Measurements from ENCODE around the gene STK39. TPM values are rescaled to one million over a fixed set of nuclear protein-coding genes. Genes with fewer than 3 reads are reported as not detected.

The STK39 gene
- polyA plus RNA-seq, 1 donor from 2014 or later: 9.5 TPM

DNA sequence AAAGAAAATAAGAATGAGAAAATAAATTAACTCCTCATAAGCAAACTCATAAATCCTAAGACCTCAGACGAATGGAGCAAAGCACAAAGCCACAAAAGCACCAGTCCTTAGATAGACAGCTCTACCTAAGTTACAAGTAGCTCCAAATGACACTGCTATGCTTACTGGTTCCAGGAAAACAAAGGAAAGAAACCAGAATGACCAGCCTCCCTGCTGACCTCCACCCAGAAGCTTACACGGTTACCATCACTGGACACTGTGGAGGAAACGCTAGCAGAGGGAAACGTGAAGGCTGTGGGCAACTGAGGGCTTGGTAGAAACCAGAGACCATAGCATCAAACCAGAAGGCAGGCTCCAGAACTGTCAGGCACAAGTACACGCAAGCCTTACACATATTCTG lies 67.8 kb downstream of the STK39 start:
- Histone ChIP-seq H3K27ac (ENCODE audit: low read length) (no peak overlapping the region), H3K27me3 (ENCODE audit: insufficient read depth, low read depth, low read length) (no peaks in the 10 kb centered on the region), H3K9me2 (ENCODE audit: insufficient read depth, low read length) (no peaks in the 10 kb centered on the region), H3F3A (ENCODE audit: insufficient read depth, low read length, poor library complexity, severe bottlenecking) (no peaks in the 10 kb centered on the region), H3K9me3 (ENCODE audit: low read length) (no peaks in the 10 kb centered on the region), H3K4me2 (ENCODE audit: low read length) (no peak overlapping the region), H3K36me3 (ENCODE audit: insufficient read depth, low read length) (no peaks in the 10 kb centered on the region), H3K4me3 (ENCODE audit: low read length) (no peak overlapping the region), H3K79me2 (replicated peaks; ENCODE audit: insufficient read depth, low read length) (peaks cover 9% of the 10 kb centered on the region), H2AFZ (ENCODE audit: low read depth, low read length) (no peak overlapping the region), H3K9ac (ENCODE audit: low read length) (no peak overlapping the region), H4K20me1 (ENCODE audit: insufficient read depth) (no peaks in the 10 kb centered on the region)
- no peak for TF ChIP-seq POLR2AphosphoS5 (IDR thresholded peaks at IDR 0.05)
- no peak for TF ChIP-seq EZH2 (IDR thresholded peaks at IDR 0.05; ENCODE audit: borderline replicate concordance, insufficient read depth, low read length, poor library complexity, severe bottlenecking)
- no peak for TF ChIP-seq EP300 (conservative IDR thresholded peaks at IDR 0.05; ENCODE audit: poor library complexity, severe bottlenecking)
- TF ChIP-seq, protein P1, sequence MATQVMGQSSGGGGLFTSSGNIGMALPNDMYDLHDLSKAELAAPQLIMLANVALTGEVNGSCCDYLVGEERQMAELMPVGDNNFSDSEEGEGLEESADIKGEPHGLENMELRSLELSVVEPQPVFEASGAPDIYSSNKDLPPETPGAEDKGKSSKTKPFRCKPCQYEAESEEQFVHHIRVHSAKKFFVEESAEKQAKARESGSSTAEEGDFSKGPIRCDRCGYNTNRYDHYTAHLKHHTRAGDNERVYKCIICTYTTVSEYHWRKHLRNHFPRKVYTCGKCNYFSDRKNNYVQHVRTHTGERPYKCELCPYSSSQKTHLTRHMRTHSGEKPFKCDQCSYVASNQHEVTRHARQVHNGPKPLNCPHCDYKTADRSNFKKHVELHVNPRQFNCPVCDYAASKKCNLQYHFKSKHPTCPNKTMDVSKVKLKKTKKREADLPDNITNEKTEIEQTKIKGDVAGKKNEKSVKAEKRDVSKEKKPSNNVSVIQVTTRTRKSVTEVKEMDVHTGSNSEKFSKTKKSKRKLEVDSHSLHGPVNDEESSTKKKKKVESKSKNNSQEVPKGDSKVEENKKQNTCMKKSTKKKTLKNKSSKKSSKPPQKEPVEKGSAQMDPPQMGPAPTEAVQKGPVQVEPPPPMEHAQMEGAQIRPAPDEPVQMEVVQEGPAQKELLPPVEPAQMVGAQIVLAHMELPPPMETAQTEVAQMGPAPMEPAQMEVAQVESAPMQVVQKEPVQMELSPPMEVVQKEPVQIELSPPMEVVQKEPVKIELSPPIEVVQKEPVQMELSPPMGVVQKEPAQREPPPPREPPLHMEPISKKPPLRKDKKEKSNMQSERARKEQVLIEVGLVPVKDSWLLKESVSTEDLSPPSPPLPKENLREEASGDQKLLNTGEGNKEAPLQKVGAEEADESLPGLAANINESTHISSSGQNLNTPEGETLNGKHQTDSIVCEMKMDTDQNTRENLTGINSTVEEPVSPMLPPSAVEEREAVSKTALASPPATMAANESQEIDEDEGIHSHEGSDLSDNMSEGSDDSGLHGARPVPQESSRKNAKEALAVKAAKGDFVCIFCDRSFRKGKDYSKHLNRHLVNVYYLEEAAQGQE (IDR thresholded peaks at IDR 0.05; ENCODE audit: borderline replicate concordance): no peak
- TF ChIP-seq, protein P2, sequence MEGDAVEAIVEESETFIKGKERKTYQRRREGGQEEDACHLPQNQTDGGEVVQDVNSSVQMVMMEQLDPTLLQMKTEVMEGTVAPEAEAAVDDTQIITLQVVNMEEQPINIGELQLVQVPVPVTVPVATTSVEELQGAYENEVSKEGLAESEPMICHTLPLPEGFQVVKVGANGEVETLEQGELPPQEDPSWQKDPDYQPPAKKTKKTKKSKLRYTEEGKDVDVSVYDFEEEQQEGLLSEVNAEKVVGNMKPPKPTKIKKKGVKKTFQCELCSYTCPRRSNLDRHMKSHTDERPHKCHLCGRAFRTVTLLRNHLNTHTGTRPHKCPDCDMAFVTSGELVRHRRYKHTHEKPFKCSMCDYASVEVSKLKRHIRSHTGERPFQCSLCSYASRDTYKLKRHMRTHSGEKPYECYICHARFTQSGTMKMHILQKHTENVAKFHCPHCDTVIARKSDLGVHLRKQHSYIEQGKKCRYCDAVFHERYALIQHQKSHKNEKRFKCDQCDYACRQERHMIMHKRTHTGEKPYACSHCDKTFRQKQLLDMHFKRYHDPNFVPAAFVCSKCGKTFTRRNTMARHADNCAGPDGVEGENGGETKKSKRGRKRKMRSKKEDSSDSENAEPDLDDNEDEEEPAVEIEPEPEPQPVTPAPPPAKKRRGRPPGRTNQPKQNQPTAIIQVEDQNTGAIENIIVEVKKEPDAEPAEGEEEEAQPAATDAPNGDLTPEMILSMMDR (IDR thresholded peaks at IDR 0.05; ENCODE audit: poor library complexity, severe bottlenecking): no peak
- no peak for TF ChIP-seq TAF1 (IDR thresholded peaks at IDR 0.05; ENCODE audit: low read depth)
- TF ChIP-seq RAD21 (conservative IDR thresholded peaks at IDR 0.05): no peak
- TF ChIP-seq SMC3 (conservative IDR thresholded peaks at IDR 0.05; ENCODE audit: poor library complexity): no peak

DNA sequence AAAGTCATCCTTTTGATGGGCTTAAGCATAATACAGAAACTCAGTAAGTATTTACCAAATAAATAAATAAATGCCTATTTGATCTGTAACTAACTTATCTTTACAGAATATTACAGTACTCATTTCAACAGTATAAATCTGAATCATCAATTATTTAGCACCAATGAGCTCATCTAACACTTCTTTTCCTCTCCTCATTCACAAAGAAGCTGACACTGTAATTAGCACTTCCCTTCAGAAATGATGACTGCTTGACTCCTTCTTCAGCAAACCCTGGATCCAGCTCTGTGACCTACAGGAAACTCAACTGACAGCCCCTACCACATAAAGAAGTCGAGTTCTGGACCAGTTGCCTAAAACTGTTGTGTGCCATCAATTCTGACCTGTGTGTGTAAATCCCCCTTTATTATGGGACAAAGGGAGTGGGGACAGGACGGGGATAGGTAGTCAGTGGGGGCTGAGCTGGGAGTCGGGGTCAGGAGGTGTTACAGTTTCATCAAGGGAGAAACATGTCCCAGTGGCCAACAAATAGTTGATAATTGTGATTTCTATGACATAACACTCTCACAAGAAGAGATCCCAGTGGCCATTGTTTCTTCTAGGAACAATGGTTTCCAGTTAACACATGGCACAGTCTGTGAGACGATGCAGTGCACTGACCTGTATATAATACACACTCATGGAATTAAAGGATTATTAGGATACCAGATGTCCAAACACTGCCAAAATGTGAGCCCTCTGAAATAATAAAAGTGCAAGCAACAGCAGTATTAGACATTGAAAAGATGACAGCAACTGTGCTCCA lies 68.7 kb downstream of the STK39 start:
- no peaks in the 10 kb centered on the region for H3F3A ChIP-seq (ENCODE audit: insufficient read depth, low read length, poor library complexity, severe bottlenecking)
- no peak for TF ChIP-seq EZH2 (IDR thresholded peaks at IDR 0.05; ENCODE audit: borderline replicate concordance, insufficient read depth, low read length, poor library complexity, severe bottlenecking)
- TF ChIP-seq EP300 (conservative IDR thresholded peaks at IDR 0.05; ENCODE audit: poor library complexity, severe bottlenecking): no peak
- no peak for TF ChIP-seq MXI1 (conservative IDR thresholded peaks at IDR 0.05; ENCODE audit: poor library complexity, severe bottlenecking)
- H3K4me2 ChIP-seq (ENCODE audit: low read length): no peak overlapping the region
- H3K4me3 ChIP-seq (ENCODE audit: low read length): no peak overlapping the region
- no peaks in the 10 kb centered on the region for H3K27me3 ChIP-seq (ENCODE audit: insufficient read depth, low read depth, low read length)
- H3K9ac ChIP-seq (ENCODE audit: low read length): no peak overlapping the region
- H3K9me3 ChIP-seq (ENCODE audit: low read length): no peaks in the 10 kb centered on the region
- no peak overlapping the region for H3K27ac ChIP-seq (ENCODE audit: low read length)
- H2AFZ ChIP-seq (ENCODE audit: low read depth, low read length): no peak overlapping the region
- peaks cover 9% of the 10 kb centered on the region for H3K79me2 ChIP-seq (replicated peaks; ENCODE audit: insufficient read depth, low read length)
- no peaks in the 10 kb centered on the region for H4K20me1 ChIP-seq (ENCODE audit: insufficient read depth)
- H3K9me2 ChIP-seq (ENCODE audit: insufficient read depth, low read length): no peaks in the 10 kb centered on the region
- no peaks in the 10 kb centered on the region for H3K36me3 ChIP-seq (ENCODE audit: insufficient read depth, low read length)
